ENCODE results near the gene KRT38.

KRT38 gene

GRCh38 chr17:41392278-41392677 lies 48.5 kb downstream of the KRT38 start:
- Histone ChIP-seq H3K4me2 (ENCODE audit: insufficient read depth, low read length) (no peak overlapping the region), H4K20me1 (ENCODE audit: insufficient read depth, low read length) (no peaks in the 10 kb centered on the region), H3K36me3 (ENCODE audit: insufficient read depth, low read length) (no peaks in the 10 kb centered on the region), H3K27me3 (ENCODE audit: insufficient read depth, low read length, poor library complexity) (peaks cover 12% of the 10 kb centered on the region), H3K4me1 (ENCODE audit: insufficient read depth, low read length) (no peaks in the 10 kb centered on the region), H3K9me3 (ENCODE audit: insufficient read depth, low read length, severe bottlenecking) (no peaks in the 10 kb centered on the region), H3K27ac (ENCODE audit: low read length) (no peak overlapping the region), H3K9ac (ENCODE audit: low read depth, low read length) (no peak overlapping the region), H2AFZ (ENCODE audit: low read depth, low read length) (no peak overlapping the region), H3K79me2 (ENCODE audit: insufficient read depth, low read length) (no peaks in the 10 kb centered on the region), H3K4me3 (ENCODE audit: low read depth in 1 of 2, low read length in 2 of 2) (no peak overlapping the region)
- ATAC-seq (ENCODE audit: insufficient read depth, low read depth): no peak
- no peak for TF ChIP-seq CTCF (IDR thresholded peaks at IDR 0.05; ENCODE audit: borderline replicate concordance, extremely low read depth, low read length, poor library complexity, severe bottlenecking)
- TF ChIP-seq EZH2 (IDR thresholded peaks at IDR 0.05; ENCODE audit: borderline replicate concordance, low read depth, low read length, severe bottlenecking): no peak
- DNase-seq: no peak

GRCh38 chr17:41391535-41391934 lies 49.2 kb downstream of the KRT38 start:
- Histone ChIP-seq H3K4me2 (ENCODE audit: insufficient read depth, low read length) (no peak overlapping the region), H4K20me1 (ENCODE audit: insufficient read depth, low read length) (no peaks in the 10 kb centered on the region), H3K4me3 (ENCODE audit: low read depth in 1 of 2, low read length in 2 of 2) (no peak overlapping the region), H3K9me3 (ENCODE audit: insufficient read depth, low read length, severe bottlenecking) (peaks cover 3% of the 10 kb centered on the region), H3K79me2 (ENCODE audit: insufficient read depth, low read length) (no peaks in the 10 kb centered on the region), H2AFZ (ENCODE audit: low read depth, low read length) (no peak overlapping the region), H3K27me3 (ENCODE audit: insufficient read depth, low read length, poor library complexity) (peaks cover 9% of the 10 kb centered on the region), H3K36me3 (ENCODE audit: insufficient read depth, low read length) (no peaks in the 10 kb centered on the region), H3K9ac (ENCODE audit: low read depth, low read length) (no peak overlapping the region), H3K27ac (ENCODE audit: low read length) (no peak overlapping the region), H3K4me1 (ENCODE audit: insufficient read depth, low read length) (no peaks in the 10 kb centered on the region)
- TF ChIP-seq CTCF (IDR thresholded peaks at IDR 0.05; ENCODE audit: borderline replicate concordance, extremely low read depth, low read length, poor library complexity, severe bottlenecking) (no peak), EZH2 (IDR thresholded peaks at IDR 0.05; ENCODE audit: borderline replicate concordance, low read depth, low read length, severe bottlenecking) (no peak)
- no peak for DNase-seq
- ATAC-seq (ENCODE audit: insufficient read depth, low read depth): no peak

- TF ChIP-seq CTCF (IDR thresholded peaks at IDR 0.05; ENCODE audit: borderline replicate concordance, extremely low read depth, low read length, poor library complexity, severe bottlenecking) (no peak), EZH2 (IDR thresholded peaks at IDR 0.05; ENCODE audit: borderline replicate concordance, low read depth, low read length, severe bottlenecking) (no peak)
- Histone ChIP-seq H3K4me2 (ENCODE audit: insufficient read depth, low read length) (no peak overlapping the region), H3K4me1 (ENCODE audit: insufficient read depth, low read length) (no peaks in the 10 kb centered on the region), H3K4me3 (ENCODE audit: low read depth in 1 of 2, low read length in 2 of 2) (no peak overlapping the region), H3K79me2 (ENCODE audit: insufficient read depth, low read length) (no peaks in the 10 kb centered on the region), H3K27ac (ENCODE audit: low read length) (no peak overlapping the region), H3K9me3 (ENCODE audit: insufficient read depth, low read length, severe bottlenecking) (peaks cover 3% of the 10 kb centered on the region), H3K36me3 (ENCODE audit: insufficient read depth, low read length) (no peaks in the 10 kb centered on the region), H4K20me1 (ENCODE audit: insufficient read depth, low read length) (no peaks in the 10 kb centered on the region), H3K27me3 (ENCODE audit: insufficient read depth, low read length, poor library complexity) (peaks cover 8% of the 10 kb centered on the region), H2AFZ (ENCODE audit: low read depth, low read length) (no peak overlapping the region), H3K9ac (ENCODE audit: low read depth, low read length) (no peak overlapping the region)
- no peak for ATAC-seq (ENCODE audit: insufficient read depth, low read depth)
- no peak for DNase-seq
Measured at GRCh38 chr17:41390411-41390938, 50.3 kb downstream of the KRT38 start.

- Histone ChIP-seq H4K20me1 (ENCODE audit: insufficient read depth, low read length) (no peaks in the 10 kb centered on the region), H3K4me2 (ENCODE audit: insufficient read depth, low read length) (no peak overlapping the region), H3K9ac (ENCODE audit: low read depth, low read length) (no peak overlapping the region), H3K9me3 (ENCODE audit: insufficient read depth, low read length, severe bottlenecking) (peaks cover 3% of the 10 kb centered on the region), H3K79me2 (ENCODE audit: insufficient read depth, low read length) (no peaks in the 10 kb centered on the region), H3K4me3 (ENCODE audit: low read depth in 1 of 2, low read length in 2 of 2) (no peak overlapping the region), H3K4me1 (ENCODE audit: insufficient read depth, low read length) (no peaks in the 10 kb centered on the region), H3K36me3 (ENCODE audit: insufficient read depth, low read length) (no peaks in the 10 kb centered on the region), H3K27ac (ENCODE audit: low read length) (no peak overlapping the region), H2AFZ (ENCODE audit: low read depth, low read length) (no peak overlapping the region), H3K27me3 (ENCODE audit: insufficient read depth, low read length, poor library complexity) (peaks cover 5% of the 10 kb centered on the region)
- TF ChIP-seq CTCF (IDR thresholded peaks at IDR 0.05; ENCODE audit: borderline replicate concordance, extremely low read depth, low read length, poor library complexity, severe bottlenecking) (no peak), EZH2 (IDR thresholded peaks at IDR 0.05; ENCODE audit: borderline replicate concordance, low read depth, low read length, severe bottlenecking) (no peak)
- DNase-seq (no peak), ATAC-seq (ENCODE audit: insufficient read depth, low read depth) (no peak)
Measured at GRCh38 chr17:41387670-41388069, 53.1 kb downstream of the KRT38 start.

Data from DND-41 (cell line).